ENCODE data around the gene OTOGL.

DNA sequence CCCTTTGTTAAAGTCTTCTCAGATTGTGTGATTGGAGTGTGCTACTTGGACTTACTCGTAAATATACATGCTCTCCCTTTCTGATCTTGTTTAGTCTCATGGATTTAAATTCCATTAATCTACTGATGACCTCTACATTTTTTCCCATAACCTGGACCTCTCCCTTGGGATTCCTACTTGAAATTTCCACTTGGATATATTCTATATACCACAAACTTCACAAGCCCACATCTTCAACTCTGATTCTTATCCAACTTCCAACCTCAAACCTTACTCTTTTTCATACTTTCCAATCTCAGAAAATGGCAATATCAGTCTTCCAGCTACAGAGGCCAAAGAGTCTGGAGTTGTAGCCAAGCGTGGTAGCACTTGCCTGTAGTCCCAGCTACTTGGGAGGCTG is 49.1 kb upstream of the OTOGL start:
- no peak for TF ChIP-seq CEBPB (IDR thresholded peaks at IDR 0.05)
- no peak for TF ChIP-seq TAF1 (IDR thresholded peaks at IDR 0.05; ENCODE audit: low read depth)
- TF ChIP-seq, protein P1, sequence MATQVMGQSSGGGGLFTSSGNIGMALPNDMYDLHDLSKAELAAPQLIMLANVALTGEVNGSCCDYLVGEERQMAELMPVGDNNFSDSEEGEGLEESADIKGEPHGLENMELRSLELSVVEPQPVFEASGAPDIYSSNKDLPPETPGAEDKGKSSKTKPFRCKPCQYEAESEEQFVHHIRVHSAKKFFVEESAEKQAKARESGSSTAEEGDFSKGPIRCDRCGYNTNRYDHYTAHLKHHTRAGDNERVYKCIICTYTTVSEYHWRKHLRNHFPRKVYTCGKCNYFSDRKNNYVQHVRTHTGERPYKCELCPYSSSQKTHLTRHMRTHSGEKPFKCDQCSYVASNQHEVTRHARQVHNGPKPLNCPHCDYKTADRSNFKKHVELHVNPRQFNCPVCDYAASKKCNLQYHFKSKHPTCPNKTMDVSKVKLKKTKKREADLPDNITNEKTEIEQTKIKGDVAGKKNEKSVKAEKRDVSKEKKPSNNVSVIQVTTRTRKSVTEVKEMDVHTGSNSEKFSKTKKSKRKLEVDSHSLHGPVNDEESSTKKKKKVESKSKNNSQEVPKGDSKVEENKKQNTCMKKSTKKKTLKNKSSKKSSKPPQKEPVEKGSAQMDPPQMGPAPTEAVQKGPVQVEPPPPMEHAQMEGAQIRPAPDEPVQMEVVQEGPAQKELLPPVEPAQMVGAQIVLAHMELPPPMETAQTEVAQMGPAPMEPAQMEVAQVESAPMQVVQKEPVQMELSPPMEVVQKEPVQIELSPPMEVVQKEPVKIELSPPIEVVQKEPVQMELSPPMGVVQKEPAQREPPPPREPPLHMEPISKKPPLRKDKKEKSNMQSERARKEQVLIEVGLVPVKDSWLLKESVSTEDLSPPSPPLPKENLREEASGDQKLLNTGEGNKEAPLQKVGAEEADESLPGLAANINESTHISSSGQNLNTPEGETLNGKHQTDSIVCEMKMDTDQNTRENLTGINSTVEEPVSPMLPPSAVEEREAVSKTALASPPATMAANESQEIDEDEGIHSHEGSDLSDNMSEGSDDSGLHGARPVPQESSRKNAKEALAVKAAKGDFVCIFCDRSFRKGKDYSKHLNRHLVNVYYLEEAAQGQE (IDR thresholded peaks at IDR 0.05; ENCODE audit: low read depth) = no peak
- no peak for TF ChIP-seq EP300 (IDR thresholded peaks at IDR 0.05; ENCODE audit: borderline replicate concordance)
- no peak for TF ChIP-seq FOXM1 (IDR thresholded peaks at IDR 0.05; ENCODE audit: borderline replicate concordance, low read depth)
- TF ChIP-seq TEAD4 (IDR thresholded peaks at IDR 0.05) = no peak
- TF ChIP-seq, protein P2, sequence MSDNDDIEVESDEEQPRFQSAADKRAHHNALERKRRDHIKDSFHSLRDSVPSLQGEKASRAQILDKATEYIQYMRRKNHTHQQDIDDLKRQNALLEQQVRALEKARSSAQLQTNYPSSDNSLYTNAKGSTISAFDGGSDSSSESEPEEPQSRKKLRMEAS (IDR thresholded peaks at IDR 0.05) = no peak
- no peak for TF ChIP-seq RAD21 (IDR thresholded peaks at IDR 0.05; ENCODE audit: low read depth)
- TF ChIP-seq, protein P3, sequence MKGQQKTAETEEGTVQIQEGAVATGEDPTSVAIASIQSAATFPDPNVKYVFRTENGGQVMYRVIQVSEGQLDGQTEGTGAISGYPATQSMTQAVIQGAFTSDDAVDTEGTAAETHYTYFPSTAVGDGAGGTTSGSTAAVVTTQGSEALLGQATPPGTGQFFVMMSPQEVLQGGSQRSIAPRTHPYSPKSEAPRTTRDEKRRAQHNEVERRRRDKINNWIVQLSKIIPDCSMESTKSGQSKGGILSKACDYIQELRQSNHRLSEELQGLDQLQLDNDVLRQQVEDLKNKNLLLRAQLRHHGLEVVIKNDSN (IDR thresholded peaks at IDR 0.05) = no peak
- TF ChIP-seq YY1 (IDR thresholded peaks at IDR 0.05; ENCODE audit: low read depth) = no peak
- no peak for TF ChIP-seq ZBTB7A (IDR thresholded peaks at IDR 0.05; ENCODE audit: low read depth)
- TF ChIP-seq EGR1 (IDR thresholded peaks at IDR 0.05) = no peak
- TF ChIP-seq CREB1 (IDR thresholded peaks at IDR 0.05; ENCODE audit: low read depth) = no peak
